ENCODE measurements around the gene YJU2.

DNA sequence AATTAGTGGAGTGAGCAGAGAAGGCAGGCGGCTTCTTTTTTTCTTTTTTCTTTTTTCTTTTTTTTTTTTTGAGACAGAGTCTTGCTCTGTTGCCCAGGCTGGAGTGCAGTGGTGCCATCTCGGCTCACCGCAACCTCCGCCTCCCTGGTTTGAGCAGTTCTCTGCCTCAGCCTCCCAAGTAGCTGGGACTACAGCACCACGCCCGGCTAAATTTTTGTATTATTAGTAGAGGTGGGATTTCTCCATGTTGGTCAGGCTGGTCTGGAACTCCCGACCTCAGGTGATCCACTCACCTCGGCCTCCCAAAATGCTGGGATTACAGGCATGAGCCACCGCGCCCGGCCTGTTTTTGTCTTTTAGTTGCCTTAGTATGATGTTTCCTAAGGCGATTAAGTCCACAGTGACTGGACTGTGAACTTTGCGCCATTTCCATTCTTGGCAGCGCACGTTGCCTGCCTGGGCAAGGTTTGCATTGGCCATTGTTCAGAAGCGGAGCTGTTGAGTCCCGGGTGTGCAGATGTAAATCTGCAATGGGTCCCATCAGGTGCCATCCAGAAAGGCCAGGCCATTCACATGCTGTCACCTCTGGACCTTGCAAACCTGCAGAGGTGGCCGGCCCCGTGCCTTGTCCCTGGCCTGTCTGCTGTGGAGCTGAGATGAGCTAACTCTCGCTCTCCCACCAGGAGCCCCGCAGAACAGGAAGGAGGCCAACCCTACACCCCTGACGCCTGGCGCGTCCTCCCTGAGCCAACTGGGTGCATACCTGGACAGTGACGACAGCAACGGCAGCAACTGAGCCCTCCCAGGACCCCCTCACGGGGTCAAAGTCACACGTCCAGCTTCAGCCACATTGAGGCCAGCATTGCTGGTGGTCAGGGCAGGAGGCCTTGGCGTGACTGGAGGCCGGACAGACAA, 21.3 kb downstream of the YJU2 start:
- TF ChIP-seq, protein P1, sequence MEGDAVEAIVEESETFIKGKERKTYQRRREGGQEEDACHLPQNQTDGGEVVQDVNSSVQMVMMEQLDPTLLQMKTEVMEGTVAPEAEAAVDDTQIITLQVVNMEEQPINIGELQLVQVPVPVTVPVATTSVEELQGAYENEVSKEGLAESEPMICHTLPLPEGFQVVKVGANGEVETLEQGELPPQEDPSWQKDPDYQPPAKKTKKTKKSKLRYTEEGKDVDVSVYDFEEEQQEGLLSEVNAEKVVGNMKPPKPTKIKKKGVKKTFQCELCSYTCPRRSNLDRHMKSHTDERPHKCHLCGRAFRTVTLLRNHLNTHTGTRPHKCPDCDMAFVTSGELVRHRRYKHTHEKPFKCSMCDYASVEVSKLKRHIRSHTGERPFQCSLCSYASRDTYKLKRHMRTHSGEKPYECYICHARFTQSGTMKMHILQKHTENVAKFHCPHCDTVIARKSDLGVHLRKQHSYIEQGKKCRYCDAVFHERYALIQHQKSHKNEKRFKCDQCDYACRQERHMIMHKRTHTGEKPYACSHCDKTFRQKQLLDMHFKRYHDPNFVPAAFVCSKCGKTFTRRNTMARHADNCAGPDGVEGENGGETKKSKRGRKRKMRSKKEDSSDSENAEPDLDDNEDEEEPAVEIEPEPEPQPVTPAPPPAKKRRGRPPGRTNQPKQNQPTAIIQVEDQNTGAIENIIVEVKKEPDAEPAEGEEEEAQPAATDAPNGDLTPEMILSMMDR (IDR thresholded peaks at IDR 0.05; ENCODE audit: low read depth, low read length, poor library complexity, severe bottlenecking): no peak
- TF ChIP-seq EZH2phosphoT487 (IDR thresholded peaks at IDR 0.05; ENCODE audit: borderline replicate concordance, low read length): no peak

Data from DOHH2 (cell line).